ENCODE results near the gene DNAJC21. TPM values are rescaled to one million over a fixed set of nuclear protein-coding genes. Genes with fewer than 3 reads are reported as not detected.

Gene DNAJC21
- total and polyA plus RNA-seq, 2 of the 4 experiments (the other 2 are of a cell fraction) = 8.8 to 12.7 TPM

GRCh38 chr5:34977934-34978613 is 48.7 kb downstream of the DNAJC21 start:
- no peak for ATAC-seq (ENCODE audit: low read depth)
- Histone ChIP-seq H3K4me3 (ENCODE audit: insufficient read depth, low read depth, low read length) (no peak overlapping the region), H4K8ac (ENCODE audit: low read depth in 2 of 2, low read length in 2 of 2) (no peak overlapping the region), H3K14ac (replicated peaks; ENCODE audit: low read depth, low read length) (no peak overlapping the region), H3K9me1 (ENCODE audit: insufficient read depth, low read length) (no peaks in the 10 kb centered on the region), H3K56ac (ENCODE audit: extremely low read depth, insufficient read depth, low read length) (no peak overlapping the region), H2BK5ac (ENCODE audit: low read depth, low read length, poor library complexity, severe bottlenecking) (no peak overlapping the region), H2BK120ac (ENCODE audit: low read depth, low read length) (no peak overlapping the region), H3K9ac (ENCODE audit: low read depth, low read length) (no peak overlapping the region), H3K4me2 (ENCODE audit: low read depth, low read length) (no peak overlapping the region), H4K5ac (ENCODE audit: low read depth, low read length) (no peak overlapping the region), H2BK20ac (ENCODE audit: low read depth, low read length) (no peak overlapping the region), H2AK9ac (replicated peaks; ENCODE audit: low read depth, low read length, poor library complexity) (no peak overlapping the region), H3K4me1 (ENCODE audit: control insufficient read depth, insufficient read depth, low read length) (no peaks in the 10 kb centered on the region), H3K27me3 (ENCODE audit: control insufficient read depth, insufficient read depth, low read length) (peaks cover 10% of the 10 kb centered on the region), H3K18ac (ENCODE audit: low read depth, low read length) (no peak overlapping the region), H3K23ac (ENCODE audit: low read depth, low read length) (no peak overlapping the region), H3K27ac (ENCODE audit: insufficient read depth, low read length) (no peak overlapping the region), H3K4ac (ENCODE audit: low read depth, low read length) (no peak overlapping the region), H4K20me1 (ENCODE audit: insufficient read depth, low read length) (no peaks in the 10 kb centered on the region), H3K79me1 (ENCODE audit: low read depth in 1 of 2, low read length in 2 of 2) (no peaks in the 10 kb centered on the region), H3K9me3 (ENCODE audit: control insufficient read depth, insufficient read depth, low read length) (no peaks in the 10 kb centered on the region), H2AFZ (replicated peaks; ENCODE audit: low read length, poor library complexity) (no peak overlapping the region), H2AK5ac (ENCODE audit: low read depth, low read length) (no peak overlapping the region), H2BK15ac (ENCODE audit: low read depth, low read length) (no peak overlapping the region), H4K91ac (ENCODE audit: insufficient read depth, low read depth, low read length) (no peak overlapping the region), H3K36me3 (ENCODE audit: control insufficient read depth, insufficient read depth, low read length) (no peaks in the 10 kb centered on the region)
- no peak for DNase-seq
- ChIA-PET CTCF (interaction anchor here (1.2 kb wide), 1 partner anchor 27 kb away, joined by 3 read pairs; no protein-coding TSS in a partner anchor), POLR2A (ENCODE audit: unreplicated experiment) (no interaction called here)
- BruUV-seq (replicated peaks) = no TSS peak
- intact Hi-C loops (cut with micrococcal nuclease) = no loop called here
- WGBS, 2 experiments (ENCODE audit: extremely low coverage in 2 of 2, insufficient read length in 1 of 2) = 86% methylated on average over 1 of the region's 2 CpGs; no CpG with 5 or more reads in 1 of the 2 experiments
- dilution Hi-C loops (cut with HindIII; ENCODE audit: low sequenced_read_pairs, unreplicated experiment) = no loop called here
- no peak for TF ChIP-seq POLR2A (IDR thresholded peaks at IDR 0.05; ENCODE audit: low read depth, low read length)
- TF ChIP-seq, protein P1, sequence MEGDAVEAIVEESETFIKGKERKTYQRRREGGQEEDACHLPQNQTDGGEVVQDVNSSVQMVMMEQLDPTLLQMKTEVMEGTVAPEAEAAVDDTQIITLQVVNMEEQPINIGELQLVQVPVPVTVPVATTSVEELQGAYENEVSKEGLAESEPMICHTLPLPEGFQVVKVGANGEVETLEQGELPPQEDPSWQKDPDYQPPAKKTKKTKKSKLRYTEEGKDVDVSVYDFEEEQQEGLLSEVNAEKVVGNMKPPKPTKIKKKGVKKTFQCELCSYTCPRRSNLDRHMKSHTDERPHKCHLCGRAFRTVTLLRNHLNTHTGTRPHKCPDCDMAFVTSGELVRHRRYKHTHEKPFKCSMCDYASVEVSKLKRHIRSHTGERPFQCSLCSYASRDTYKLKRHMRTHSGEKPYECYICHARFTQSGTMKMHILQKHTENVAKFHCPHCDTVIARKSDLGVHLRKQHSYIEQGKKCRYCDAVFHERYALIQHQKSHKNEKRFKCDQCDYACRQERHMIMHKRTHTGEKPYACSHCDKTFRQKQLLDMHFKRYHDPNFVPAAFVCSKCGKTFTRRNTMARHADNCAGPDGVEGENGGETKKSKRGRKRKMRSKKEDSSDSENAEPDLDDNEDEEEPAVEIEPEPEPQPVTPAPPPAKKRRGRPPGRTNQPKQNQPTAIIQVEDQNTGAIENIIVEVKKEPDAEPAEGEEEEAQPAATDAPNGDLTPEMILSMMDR (conservative IDR thresholded peaks at IDR 0.05; ENCODE audit: low read depth, low read length) = no peak
- TF ChIP-seq NFE2L2 (IDR thresholded peaks at IDR 0.05; ENCODE audit: low read depth, low read length) = no peak
- TF ChIP-seq BHLHE40 (IDR thresholded peaks at IDR 0.05; ENCODE audit: low read depth, low read length) = no peak
- TF ChIP-seq RAD21 (IDR thresholded peaks at IDR 0.05; ENCODE audit: low read length) = no peak
- TF ChIP-seq MXI1 (IDR thresholded peaks at IDR 0.05; ENCODE audit: borderline replicate concordance, low read depth, low read length) = no peak
- no peak for TF ChIP-seq SMC3 (IDR thresholded peaks at IDR 0.05; ENCODE audit: low read depth, low read length)
- TF ChIP-seq, protein P2, sequence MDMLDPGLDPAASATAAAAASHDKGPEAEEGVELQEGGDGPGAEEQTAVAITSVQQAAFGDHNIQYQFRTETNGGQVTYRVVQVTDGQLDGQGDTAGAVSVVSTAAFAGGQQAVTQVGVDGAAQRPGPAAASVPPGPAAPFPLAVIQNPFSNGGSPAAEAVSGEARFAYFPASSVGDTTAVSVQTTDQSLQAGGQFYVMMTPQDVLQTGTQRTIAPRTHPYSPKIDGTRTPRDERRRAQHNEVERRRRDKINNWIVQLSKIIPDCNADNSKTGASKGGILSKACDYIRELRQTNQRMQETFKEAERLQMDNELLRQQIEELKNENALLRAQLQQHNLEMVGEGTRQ (IDR thresholded peaks at IDR 0.05; ENCODE audit: low read depth, low read length) = no peak
- no peak for TF ChIP-seq CHD1 (IDR thresholded peaks at IDR 0.05; ENCODE audit: low read depth, low read length)
- no peak for TF ChIP-seq FOS (IDR thresholded peaks at IDR 0.05; ENCODE audit: low read depth, low read length)
- no peak for TF ChIP-seq MAZ (IDR thresholded peaks at IDR 0.05; ENCODE audit: borderline replicate concordance, low read depth, low read length)
- TF ChIP-seq RFX5 (IDR thresholded peaks at IDR 0.05; ENCODE audit: low read depth, low read length) = no peak
- no peak for TF ChIP-seq CEBPB (IDR thresholded peaks at IDR 0.05; ENCODE audit: low read depth, low read length)
- in situ Hi-C loops (cut with MboI; ENCODE audit: low sequenced_read_pairs) = no loop called here

Data from IMR-90 (cell line).